ENCODE data around the gene DLG2. TPM values are rescaled to one million over a fixed set of nuclear protein-coding genes. Genes with fewer than 3 reads are reported as not detected.
A peak's percentile ranks its signal among the peaks of the same experiment; 100 is the strongest.

DLG2 gene
- total RNA-seq, 4 donors from 2014 or later: 2.9 to 30.2 (median 22.6) TPM

- no peak overlapping the region for H3K27ac ChIP-seq
- no peak for DNase-seq
- intact Hi-C loops (cut with DNase I; ENCODE audit: low total_unique reads): no loop called here
- TF ChIP-seq POLR2A (IDR thresholded peaks at IDR 0.05) (no peak), CTCF (IDR thresholded peaks at IDR 0.05) (no peak)
- no peak overlapping the region for H3K4me3 ChIP-seq
- H3K9me3 ChIP-seq: no peaks in the 10 kb centered on the region
- H3K27me3 ChIP-seq: no peaks in the 10 kb centered on the region
- H3K4me1 ChIP-seq: no peaks in the 10 kb centered on the region
- no peaks in the 10 kb centered on the region for H3K36me3 ChIP-seq
Measured at GRCh38 chr11:83823461-83824025, 1803.6 kb downstream of the DLG2 start.

- DNase-seq: peak in 1 of 2 donors; percentile 20
- Histone ChIP-seq H3K36me3 (no peaks in the 10 kb centered on the region), H3K4me1 (no peaks in the 10 kb centered on the region), H3K9me3 (no peaks in the 10 kb centered on the region), H3K4me3 (no peak overlapping the region), H3K27ac (no peak overlapping the region), H3K27me3 (no peaks in the 10 kb centered on the region)
- TF ChIP-seq POLR2A (IDR thresholded peaks at IDR 0.05) (no peak), CTCF (IDR thresholded peaks at IDR 0.05) (peak; percentile 56 to 61 (median 58))
- intact Hi-C loops (cut with DNase I; ENCODE audit: low total_unique reads): loop anchor here (10.0 kb wide), 1 partner anchor 515 kb away; no protein-coding TSS in a partner anchor
Measured at GRCh38 chr11:83819931-83820549, 1807.1 kb downstream of the DLG2 start.

- H3K27me3 ChIP-seq: no peaks in the 10 kb centered on the region
- intact Hi-C loops (cut with DNase I; ENCODE audit: low total_unique reads): loop anchor here (10.0 kb wide), 1 partner anchor 514 kb away; no protein-coding TSS in a partner anchor
- no peaks in the 10 kb centered on the region for H3K9me3 ChIP-seq
- no peak overlapping the region for H3K27ac ChIP-seq
- no peak overlapping the region for H3K4me3 ChIP-seq
- no peaks in the 10 kb centered on the region for H3K4me1 ChIP-seq
- no peak for DNase-seq
- H3K36me3 ChIP-seq: no peaks in the 10 kb centered on the region
- TF ChIP-seq POLR2A (IDR thresholded peaks at IDR 0.05) (no peak), CTCF (IDR thresholded peaks at IDR 0.05) (no peak)
Measured at GRCh38 chr11:83818349-83818748, 1808.8 kb downstream of the DLG2 start.

GRCh38 chr11:83816572-83817187 is 1810.5 kb downstream of the DLG2 start:
- no peak overlapping the region for H3K4me3 ChIP-seq
- no peak for TF ChIP-seq POLR2A (IDR thresholded peaks at IDR 0.05)
- TF ChIP-seq CTCF (IDR thresholded peaks at IDR 0.05): peak in 1 of 4 experiments; percentile 45
- H3K27ac ChIP-seq: no peak overlapping the region
- intact Hi-C loops (cut with DNase I; ENCODE audit: low total_unique reads): loop anchor here (10.0 kb wide), 1 partner anchor 512 kb away; no protein-coding TSS in a partner anchor
- H3K9me3 ChIP-seq: no peaks in the 10 kb centered on the region
- no peaks in the 10 kb centered on the region for H3K27me3 ChIP-seq
- DNase-seq: no peak
- no peaks in the 10 kb centered on the region for H3K4me1 ChIP-seq
- H3K36me3 ChIP-seq: no peaks in the 10 kb centered on the region

GRCh38 chr11:83815736-83816135 is 1811.4 kb downstream of the DLG2 start:
- no peak overlapping the region for H3K27ac ChIP-seq
- peaks cover 0 to 3% of the 10 kb centered on the region in 2 donors for H3K27me3 ChIP-seq
- intact Hi-C loops (cut with DNase I; ENCODE audit: low total_unique reads): loop anchor here (10.0 kb wide), 1 partner anchor 511 kb away; no protein-coding TSS in a partner anchor
- H3K9me3 ChIP-seq: no peaks in the 10 kb centered on the region
- TF ChIP-seq CTCF (IDR thresholded peaks at IDR 0.05): no peak
- TF ChIP-seq POLR2A (IDR thresholded peaks at IDR 0.05): no peak
- no peaks in the 10 kb centered on the region for H3K36me3 ChIP-seq
- no peak for DNase-seq
- H3K4me1 ChIP-seq: no peaks in the 10 kb centered on the region
- H3K4me3 ChIP-seq: no peak overlapping the region

Data from uterus (tissue), 4 donors.